Erythroblast (primary cell): ENCODE results near the gene RAP1GAP2.

Source experiments
- GATA1 ChIP-seq: IDR thresholded peaks from 2 replicates; pipeline ENCODE4 v1.6.1; 2011; ENCODE audit warnings: low read depth, mild to moderate bottlenecking, control low read depth, low read length, moderate library complexity
- POLR2A ChIP-seq: IDR thresholded peaks from 2 replicates; pipeline ENCODE4 v1.6.1; 2011; ENCODE audit warnings: mild to moderate bottlenecking, low read length

GRCh38 chr17:2779545-2779944 is 16.7 kb upstream of the RAP1GAP2 start:
- TF ChIP-seq POLR2A (no peak), GATA1 (no peak)
